GM19455 (cell line): ENCODE measurements around the gene TNS1.
"Not testable (repeated sequence)": the region's sequence is repeated elsewhere in the genome, so short reads cannot be mapped to it uniquely, and the experiment has no call there.

Experiments
- ATAC-seq: cut with Tn5 transposase; IDR thresholded peaks from one replicate; pipeline ENCODE4 v1.9.1; 2021; ENCODE audit not compliant: unreplicated experiment

Gene TNS1

DNA sequence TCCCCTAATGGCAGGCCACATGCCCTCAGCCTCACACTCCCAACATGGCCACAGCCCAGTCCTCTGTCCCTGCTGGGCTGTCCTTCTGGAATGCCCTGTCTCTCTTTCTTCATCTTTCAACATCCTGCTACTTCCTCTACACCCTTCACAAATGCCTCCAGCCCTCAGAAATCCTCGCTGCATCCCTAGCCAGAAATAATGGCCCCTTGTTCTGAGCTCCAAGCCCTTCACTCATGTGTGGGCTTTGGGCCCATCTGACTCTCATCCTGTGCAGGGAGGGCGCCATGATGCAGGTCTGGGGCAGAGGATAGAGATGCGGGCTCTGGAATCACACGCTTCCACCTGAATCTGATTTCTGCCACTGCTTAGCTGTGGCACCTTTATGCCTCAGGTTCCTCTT, 181.9 kb downstream of the TNS1 start:
- ATAC-seq = no peak

DNA sequence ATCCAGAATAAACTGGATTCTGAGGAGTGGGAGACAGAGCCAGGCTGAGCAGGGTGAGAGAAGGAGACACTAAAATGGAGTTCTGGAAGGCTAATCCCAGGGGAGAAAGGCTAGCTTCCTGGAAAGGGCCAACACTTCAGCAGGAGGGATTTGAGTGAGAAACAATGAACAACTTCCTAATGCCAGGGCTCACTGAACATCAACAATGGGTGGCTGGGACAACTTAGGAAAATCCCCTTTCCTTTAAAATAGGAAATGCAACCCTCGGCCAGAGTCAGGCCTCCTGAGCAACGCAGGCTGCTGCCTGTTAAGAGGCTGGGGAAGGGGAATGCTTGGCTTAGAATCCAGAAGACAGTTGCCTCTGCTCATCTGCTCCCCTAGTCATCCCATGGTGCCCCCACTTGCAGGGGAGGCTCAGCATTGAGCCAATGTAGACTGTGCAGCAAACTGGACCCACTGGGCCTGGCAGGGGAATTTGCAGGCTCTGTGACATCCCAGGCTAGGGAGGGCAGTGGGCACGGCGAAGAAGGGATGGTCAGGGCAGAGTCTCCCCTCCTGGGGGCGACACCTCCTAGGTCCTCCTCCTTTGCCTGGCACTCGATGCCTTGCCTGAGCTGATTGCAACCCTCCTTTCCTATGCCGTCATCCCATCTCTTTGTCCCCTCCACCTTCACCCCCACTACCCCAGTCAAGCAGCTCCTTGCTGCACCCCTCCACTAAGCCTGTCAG, 182.5 kb downstream of the TNS1 start:
- no peak for ATAC-seq

DNA sequence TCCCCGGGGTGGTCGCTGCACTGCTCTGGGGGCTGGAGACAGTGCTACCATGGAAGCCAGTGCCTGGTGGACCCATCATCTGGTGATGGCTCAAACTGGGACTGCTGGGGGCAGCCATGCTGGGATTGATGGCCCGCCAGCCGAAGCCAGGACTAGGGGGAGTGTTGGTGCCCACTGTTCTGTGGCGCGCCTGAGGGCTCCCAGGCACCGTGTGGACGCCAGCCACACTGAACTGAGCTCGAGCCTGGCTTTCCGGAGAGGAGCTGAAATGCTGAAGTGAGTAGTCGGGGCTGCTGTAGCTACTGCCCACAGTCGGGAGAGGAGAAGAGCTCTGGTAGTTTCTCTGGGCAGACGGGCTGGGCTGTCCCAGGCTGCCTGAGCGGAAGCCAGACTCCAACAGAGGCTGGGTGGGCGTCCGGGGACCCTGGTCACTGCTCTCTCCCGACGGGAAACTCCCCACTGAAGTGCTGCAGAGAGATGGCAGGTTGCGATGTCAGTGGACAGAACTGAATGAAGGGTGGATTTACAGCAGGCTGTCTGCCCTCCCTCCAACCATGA, 184.4 kb downstream of the TNS1 start:
- ATAC-seq = no peak

DNA sequence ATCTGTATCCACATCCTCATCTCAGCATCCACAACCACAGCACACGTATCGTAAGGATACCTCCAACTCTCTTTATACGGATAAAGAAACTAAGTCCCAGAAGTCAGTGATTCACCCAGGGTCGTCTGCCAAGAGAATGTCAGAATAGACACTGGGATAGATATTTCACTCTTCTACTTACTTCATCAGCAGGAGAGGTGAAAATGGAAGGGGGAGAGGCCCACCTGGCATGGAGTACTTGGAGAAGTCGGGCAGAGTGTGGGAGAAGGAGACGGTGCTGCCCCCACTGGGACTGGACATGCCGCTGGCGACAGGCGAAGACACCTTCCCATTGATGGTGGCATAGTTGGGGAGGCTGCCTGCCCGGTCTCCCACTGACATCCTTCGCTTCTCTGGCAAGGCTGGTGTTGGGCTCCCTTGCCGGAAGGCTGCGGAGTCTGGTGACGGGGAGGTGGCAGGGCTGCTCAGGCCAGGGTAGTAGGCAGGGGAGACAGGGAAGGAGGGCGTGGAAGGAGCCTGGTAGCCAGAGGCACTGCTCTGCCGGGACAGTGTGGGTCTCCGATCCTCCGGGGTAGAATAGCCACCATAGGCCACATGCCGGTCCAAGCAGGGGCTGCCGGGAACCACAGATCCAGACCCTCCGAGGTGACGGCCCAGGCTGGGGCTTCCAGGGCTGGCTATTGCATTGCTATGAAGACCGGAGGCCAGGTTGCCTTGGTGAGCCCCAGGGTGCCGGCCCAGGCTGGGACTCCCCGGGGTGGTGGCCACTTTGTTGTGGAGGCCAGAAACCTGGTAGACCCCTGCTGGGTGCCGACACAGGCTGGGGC, 185.1 kb downstream of the TNS1 start:
- no peak for ATAC-seq

DNA sequence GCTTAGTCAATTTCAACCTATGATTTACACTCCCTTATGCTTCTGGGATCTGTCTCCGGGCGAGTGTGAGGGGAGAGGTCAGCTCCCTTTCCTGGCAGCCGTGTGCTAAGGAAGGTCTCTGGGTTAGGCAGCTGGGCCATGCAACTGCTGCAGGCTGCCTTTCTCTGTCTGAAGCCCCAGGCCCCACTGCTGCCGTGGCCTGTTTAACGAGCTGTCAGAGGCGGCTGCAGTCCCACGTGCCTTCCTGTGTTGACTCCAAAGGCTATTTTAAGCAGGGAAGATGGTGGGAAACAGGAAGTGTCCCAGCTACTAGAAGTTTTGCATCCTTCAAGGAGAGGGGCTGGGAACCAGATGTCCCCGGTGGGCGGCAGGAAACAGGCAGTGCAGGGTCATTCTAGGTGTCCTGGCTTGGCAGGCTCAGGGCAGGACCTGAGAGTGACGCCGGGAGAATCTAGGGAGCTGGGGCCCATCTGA, 186.4 kb downstream of the TNS1 start:
- no peak for ATAC-seq

DNA sequence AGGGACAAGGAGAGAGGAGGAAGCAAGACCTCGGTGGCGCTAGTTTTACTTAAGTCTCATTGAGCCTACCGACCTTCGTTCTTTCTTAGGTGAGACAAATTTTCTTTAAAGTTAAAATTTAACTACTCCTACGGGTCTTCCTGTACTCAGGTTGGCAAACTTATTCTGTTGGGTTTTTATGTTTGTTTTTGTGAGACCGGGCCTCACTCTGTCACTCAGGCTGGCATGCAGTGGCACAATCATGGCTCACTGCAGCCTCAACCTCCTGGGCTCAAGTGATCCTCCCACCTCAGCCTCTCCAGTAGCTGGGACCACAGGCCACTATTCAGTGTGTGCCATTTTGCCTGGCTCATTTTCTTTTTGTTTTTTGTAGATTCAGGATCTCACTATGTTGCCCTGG, 189.0 kb downstream of the TNS1 start:
- no peak for ATAC-seq

DNA sequence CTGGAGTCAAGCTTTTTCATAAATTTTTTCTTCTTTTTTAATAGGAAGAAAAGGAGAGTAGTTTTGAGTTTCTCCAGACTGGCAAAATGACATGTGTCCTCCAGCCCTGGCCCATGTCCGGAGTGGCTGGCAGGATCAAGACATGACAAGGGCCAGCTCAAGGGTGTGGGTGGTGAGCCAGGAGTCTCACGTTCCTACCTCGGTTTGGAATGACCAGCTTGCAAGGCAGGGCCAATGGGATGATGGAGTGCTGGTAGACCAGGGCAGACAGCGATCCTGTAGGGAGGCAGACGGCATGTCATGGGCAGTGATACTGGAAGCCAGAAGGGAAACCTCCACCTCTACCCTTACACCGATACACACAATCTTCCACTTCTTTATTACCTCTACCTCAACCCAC, 190.6 kb downstream of the TNS1 start:
- ATAC-seq = no peak

DNA sequence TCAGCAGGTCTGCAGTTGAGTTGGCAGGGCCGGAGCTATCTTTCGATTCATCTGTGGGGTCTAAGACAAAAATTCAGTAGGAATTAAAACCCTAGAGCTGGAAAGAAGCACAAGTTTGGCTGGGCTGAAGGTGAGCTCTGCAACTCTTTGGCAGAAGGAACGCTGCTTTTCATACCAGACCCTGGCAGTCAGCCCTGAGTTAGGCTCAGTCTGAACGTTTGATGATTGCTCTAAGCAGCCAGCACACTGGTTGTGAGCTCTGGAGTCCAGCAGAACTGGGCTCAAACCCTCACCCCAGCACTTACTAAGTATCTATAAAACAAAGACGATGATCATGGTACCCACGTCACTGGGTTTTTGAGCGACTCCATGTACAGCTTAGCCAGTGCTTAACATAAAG, 192.5 kb downstream of the TNS1 start:
- ATAC-seq = no peak

DNA sequence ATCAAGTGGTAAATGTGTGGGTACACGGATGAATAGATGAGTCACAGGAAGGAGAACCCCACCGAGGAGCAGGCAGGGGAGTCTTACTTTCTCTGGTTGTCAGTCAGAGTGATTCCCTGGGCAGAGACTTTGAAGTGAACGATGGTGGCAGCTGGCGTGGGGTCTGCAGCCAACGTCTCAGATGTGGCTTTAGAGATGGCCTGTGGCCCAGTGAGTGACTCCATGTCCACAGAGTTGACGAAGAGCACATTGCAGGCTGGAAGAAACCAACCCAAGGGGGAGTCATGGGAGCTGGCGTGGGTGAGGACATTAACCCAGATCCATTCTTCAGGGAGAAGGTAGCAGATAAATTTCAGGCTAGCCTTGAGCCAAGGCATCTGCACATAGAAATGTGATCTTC, 193.1 kb downstream of the TNS1 start:
- no peak for ATAC-seq

DNA sequence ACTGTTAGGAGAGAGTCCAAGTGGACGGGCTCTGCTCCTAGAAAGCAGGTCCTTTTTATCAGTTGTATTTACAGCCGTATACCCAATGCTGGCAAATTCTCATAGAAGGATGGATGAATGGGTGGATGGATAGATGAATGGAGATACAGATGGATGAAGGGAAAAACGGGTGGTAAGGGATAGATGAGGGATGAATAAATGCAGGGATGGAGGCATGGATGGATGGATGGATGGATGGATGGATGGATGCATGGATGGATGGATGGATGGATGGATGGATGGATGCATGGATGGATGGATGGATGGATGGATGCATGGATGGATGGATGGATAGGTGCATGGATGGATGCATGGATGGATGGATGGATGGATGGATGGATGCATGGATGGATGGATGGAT, 193.8 kb downstream of the TNS1 start:
- not testable (repeated sequence) for ATAC-seq

DNA sequence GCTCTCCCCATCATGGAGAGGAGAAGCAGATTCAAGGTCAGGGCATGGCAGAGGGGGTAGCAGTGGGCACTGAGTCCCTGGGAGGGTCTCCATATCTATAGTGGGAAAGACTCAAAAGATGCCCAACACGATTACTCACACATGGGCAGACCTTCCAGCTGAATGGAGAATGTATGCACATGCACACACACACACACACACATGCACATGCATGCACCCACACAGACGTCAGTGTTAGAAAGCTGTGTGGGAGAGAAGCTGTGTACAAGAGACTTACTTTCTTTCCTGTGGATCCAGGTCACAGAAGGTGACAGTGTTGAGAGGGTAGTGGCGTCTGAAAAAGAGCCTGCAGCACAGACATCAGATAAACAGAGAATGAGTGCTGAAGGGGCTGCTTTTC, 194.5 kb downstream of the TNS1 start:
- no peak for ATAC-seq

DNA sequence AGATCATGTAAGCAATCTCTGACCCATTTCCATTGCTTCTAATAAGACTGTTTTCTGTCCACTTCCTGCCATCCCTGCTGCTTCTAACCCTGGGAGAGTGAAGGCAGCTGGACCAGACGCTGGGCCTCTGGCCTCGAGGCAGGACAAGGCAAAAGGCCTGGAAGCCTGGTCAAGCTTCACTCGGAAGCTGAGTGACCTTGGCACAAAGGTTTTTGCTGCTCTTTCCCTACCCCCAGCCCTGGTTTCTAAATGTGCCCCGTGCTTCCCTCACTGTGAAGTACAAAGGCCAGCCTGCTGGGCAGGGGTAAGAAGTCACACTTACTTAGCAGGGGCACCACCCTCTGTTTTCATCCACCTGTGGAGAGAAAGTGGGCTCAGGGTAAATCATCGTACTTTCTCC, 195.0 kb downstream of the TNS1 start:
- no peak for ATAC-seq

DNA sequence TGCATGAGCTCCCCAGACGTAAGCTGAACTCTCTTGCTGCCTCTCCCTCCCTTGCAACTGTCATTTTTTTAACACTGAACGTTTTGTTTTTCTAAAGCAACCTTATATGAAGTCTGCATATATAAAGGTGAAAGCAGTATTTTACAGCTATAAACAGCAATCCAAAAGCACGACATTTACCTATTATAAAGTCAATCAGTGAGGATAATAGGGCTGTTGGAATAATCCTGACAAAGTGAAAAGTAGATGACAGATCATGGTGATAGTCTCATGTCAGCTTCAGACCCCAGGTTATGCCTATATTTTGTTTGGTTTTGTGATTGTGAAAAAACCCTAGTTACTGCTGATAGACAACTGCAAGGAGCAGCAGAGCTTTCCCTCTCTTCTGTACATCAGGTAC, 195.8 kb downstream of the TNS1 start:
- no peak for ATAC-seq

DNA sequence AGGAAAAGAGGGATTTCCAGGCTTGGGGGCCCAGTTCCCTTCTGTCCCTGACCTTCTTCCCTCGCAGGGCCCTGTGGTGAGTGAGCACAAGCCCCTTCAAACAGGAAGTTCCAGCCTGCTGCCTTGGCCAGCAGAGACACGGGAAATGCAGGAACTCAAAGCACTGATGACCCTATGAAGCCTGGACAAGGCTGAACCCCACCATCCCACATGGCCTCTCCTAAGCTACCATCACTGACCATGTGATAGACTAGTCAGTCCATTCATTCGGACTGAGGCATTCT, 196.4 kb downstream of the TNS1 start:
- ATAC-seq = no peak

DNA sequence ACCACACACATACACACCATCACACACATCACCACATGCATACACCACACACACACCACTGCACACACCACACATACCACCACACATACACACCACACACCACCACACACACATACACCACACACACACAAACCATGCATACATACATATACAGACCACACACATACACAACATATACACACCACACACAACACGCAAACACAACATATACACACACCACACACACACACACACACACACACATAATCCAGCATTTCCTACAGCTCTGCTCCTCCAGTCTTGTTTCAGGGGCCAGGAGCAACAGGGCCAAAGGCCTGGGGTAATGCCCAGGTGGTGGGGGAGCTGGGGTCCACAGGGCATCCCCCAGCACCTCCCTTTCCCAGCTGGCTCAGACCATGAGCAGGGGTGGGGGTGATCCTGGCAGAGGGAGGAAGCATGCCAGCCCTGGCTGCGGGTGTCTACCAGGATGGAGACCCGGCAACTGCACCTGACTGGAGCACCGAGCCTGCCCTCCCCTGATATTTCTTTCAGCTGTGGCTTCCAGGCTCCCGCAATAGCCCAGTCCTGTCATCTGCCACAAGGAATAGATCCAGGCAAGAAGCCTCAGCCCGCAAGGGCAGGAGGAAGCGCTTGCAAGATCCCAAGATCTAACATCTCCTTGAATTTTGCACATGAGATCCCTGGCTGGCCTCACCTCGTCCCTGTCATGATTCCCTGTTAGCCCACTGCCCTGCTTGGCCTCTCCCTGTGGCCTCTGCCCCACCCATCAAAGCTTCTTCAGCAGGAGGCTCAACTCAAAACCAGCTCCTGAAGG, 196.9 kb downstream of the TNS1 start:
- ATAC-seq = no peak

DNA sequence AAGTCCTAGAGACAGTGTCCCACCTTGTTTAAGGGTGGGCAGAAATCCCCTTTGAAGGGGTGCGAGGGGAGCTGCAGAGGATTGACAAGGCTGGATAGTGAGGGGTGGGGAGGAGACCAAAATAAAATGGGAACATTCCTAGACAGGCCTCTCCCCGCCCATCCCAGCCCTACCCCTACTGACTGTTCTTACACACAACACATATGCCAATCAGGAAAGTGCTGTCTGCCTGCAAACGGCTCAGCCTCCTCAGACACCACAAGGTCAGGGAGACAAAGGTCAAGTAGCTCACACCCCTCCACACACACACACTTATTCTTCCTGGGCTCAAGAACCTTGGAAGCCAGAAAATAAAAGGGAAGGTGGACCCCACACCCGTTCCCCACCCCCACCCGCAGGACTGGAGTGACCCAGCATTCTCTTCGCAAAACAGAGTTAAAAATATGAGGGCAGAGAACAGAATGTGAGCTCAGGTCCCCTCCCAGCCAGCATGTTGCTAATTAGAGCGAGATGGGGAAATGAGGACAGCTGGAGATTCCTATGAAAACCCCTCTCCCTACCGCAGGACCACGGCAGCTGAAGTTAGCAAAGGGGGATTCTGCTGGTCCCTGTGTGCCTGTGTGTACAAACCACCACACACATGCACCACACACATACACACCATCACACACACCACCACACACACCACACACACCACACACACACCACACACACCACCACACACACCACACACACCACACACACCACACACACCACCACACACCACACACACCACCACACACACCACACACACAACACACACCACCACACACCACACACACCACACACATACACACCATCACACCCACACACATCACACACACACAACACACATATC, 197.8 kb downstream of the TNS1 start:
- no peak for ATAC-seq

DNA sequence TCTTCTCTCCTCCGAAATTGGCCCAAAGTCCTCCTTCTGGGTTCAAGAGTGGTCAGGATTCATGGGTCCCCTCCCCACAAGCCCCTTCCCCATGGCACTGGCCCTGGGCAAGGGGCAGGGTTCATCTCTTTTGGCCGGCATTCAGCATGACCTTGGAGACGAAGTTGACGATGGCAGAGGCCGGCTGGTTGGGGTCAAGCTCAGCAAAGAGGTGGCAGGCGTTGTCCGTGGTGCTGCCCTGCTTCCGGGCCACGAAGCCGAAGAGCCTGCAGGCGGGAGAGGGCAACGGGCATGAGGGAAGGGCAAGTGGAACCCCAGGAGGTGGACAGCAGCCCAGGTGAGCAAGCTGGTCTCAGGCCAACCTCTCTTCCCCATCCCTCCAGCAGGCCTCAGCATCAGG, 198.5 kb downstream of the TNS1 start:
- ATAC-seq = no peak

DNA sequence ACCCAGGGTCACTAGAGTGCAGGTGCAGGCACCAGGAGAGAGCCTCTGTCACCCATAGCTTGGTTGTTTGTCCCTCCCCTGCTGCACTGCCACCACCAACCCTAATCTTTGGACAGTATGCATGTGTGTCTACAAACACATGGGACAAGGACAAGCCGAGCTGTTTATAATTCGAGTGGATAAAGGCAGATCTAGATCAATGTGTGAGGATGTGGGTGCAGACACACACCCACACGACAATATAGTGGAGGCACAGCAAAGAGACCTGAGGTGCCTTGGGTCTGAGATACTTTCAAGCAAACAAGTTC, 199.2 kb downstream of the TNS1 start:
- ATAC-seq = no peak

DNA sequence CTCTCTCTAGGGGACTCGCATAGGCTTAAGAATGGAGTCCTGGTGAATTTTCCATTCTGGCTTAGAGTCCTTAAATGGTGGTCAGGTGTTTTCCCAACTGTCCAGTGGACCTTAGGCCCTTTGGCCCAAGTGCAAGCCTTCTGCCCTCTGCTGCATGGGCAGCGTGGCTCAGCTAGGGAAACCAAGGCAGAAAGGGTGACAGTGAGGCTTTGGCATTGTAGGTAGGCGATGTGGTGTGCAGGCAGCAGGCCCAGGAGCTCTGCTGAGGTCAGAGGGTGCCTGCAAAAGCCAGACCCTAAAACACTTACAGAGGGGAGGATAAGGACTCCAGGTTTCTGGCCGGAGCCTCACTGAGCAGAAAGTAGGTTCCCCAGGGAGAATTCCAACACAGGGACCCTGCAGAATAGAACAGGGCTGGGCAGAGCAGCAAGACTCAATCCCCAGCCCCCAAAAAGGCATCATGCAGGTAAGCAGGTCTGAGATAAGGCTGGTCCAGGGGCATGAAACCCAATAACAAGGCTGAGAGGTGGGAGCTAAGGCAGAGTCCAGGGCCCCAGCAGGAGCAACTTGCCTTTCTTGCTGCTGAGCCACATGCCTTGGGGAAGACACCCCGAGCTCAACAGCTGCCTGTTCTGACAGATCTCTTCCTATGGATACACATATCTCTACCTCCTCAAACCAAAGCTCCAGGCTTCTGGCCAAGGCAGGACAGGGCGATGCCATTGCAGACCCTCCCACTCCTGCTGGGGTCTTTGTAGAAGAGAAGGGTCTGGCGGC, 199.7 kb downstream of the TNS1 start:
- no peak for ATAC-seq

DNA sequence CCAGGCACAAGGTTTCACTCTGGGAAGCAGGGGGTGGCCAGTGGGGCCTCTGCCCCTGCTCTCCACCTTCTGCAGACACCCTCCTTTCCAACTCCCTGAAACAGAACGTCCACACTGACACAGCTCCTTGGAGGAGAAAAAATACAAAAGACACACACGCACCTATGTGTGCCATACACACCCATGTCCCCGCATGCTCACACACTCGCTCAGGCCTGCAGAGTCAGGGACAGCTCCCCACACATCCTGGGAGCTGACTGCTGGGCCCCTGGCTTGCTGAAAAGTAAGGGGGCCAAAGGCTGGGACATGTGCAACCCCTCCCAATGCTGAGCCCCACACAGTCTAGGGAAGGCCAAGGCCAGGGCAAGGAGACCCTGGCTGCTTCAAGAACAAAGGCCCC, 200.5 kb downstream of the TNS1 start:
- ATAC-seq = no peak
